ENCODE measurements around the gene SKIL. TPM values are rescaled to one million over a fixed set of nuclear protein-coding genes. Genes with fewer than 3 reads are reported as not detected.

Gene SKIL
- total RNA-seq, 1 experiment from 2014 or later: 36.8 TPM

- no peak for DNase-seq (ENCODE audit: low read depth)
Measured at GRCh38 chr3:170436697-170437096, 79.2 kb downstream of the SKIL start.

GRCh38 chr3:170437176-170437575 is 79.7 kb downstream of the SKIL start:
- no peak for DNase-seq (ENCODE audit: low read depth)

- DNase-seq (ENCODE audit: low read depth): no peak
Measured at GRCh38 chr3:170437696-170438407, 80.3 kb downstream of the SKIL start.

- no peak for DNase-seq (ENCODE audit: low read depth)
Measured at GRCh38 chr3:170438836-170439235, 81.3 kb downstream of the SKIL start.

GRCh38 chr3:170440344-170440743 is 82.8 kb downstream of the SKIL start:
- peak; percentile 79 for DNase-seq (ENCODE audit: low read depth)

- DNase-seq (ENCODE audit: low read depth): no peak
Measured at GRCh38 chr3:170441412-170441811, 83.9 kb downstream of the SKIL start.

GRCh38 chr3:170442947-170443346 is 85.4 kb downstream of the SKIL start:
- DNase-seq (ENCODE audit: low read depth): no peak

GRCh38 chr3:170443457-170443856 is 85.9 kb downstream of the SKIL start:
- DNase-seq (ENCODE audit: low read depth): no peak

Other genes starting within 250 kb of the SKIL start
- gene PHC3, start 176.0 kb upstream of the SKIL start, total RNA-seq (2014; rRNA removed; shearing (Covaris generic)): 32.2 and 32.9 TPM in 2 replicates
- gene PRKCI, start 135.3 kb upstream of the SKIL start, total RNA-seq (2014; rRNA removed; shearing (Covaris generic)): 50.1 and 63.1 TPM in 2 replicates
- gene CLDN11, start 61.2 kb downstream of the SKIL start, total RNA-seq (2014; rRNA removed; shearing (Covaris generic)): 39.0 and 39.7 TPM in 2 replicates
- 2.8 and 2.9 TPM in 2 replicates for gene SLC7A14, start 228.4 kb downstream of the SKIL start, total RNA-seq (2014; rRNA removed; shearing (Covaris generic))